CD14-positive monocyte (primary cell): ENCODE data around the gene RAB44. TPM values are rescaled to one million over a fixed set of nuclear protein-coding genes. Genes with fewer than 3 reads are reported as not detected.

Source experiments
- DNase-seq, 3 donors: peaks; one replicate each; pipeline ENCODE4 v3.0.0-alpha.2; 2011 to 2022
- H2AFZ ChIP-seq: 2 replicates; pipeline ENCODE4 v1.6.0; 2012; ENCODE audit warnings: mild to moderate bottlenecking, low read depth, low read length, inconsistent platforms; ENCODE audit not compliant: insufficient read depth, poor library complexity, severe bottlenecking
- H3K27ac ChIP-seq, 2 donors: 1 replicate in 1 of 2; 2 replicates in 1 of 2; pipeline ENCODE4 v1.5.1; 2012 to 2013; ENCODE audit warnings: low read length in 2 of 2, control low read depth in 1 of 2, inconsistent platforms in 1 of 2, low read depth in 1 of 2, mild to moderate bottlenecking in 1 of 2
- H3K27me3 ChIP-seq, 2 donors: one replicate each; pipeline versions ENCODE4 v1.6.0 to v1.6.1; 2011 to 2013; ENCODE audit warnings: low read length in 2 of 2; ENCODE audit not compliant: control insufficient read depth in 2 of 2, insufficient read depth in 2 of 2
- H3K36me3 ChIP-seq, 2 donors: replicated peaks in 1 of 2; 1 replicate in 1 of 2; 2 replicates in 1 of 2; pipeline versions ENCODE4 v1.5.1 to v1.6.1; 2012 to 2013; ENCODE audit warnings: low read length in 2 of 2, control low read depth in 1 of 2, inconsistent platforms in 1 of 2, mild to moderate bottlenecking in 1 of 2; ENCODE audit not compliant: insufficient read depth in 2 of 2, control insufficient read depth in 1 of 2
- H3K4me1 ChIP-seq, 2 donors: 1 replicate in 1 of 2; 2 replicates in 1 of 2; pipeline versions ENCODE4 v1.5.1 to v1.6.1; 2012 to 2013; ENCODE audit warnings: low read length in 2 of 2, control low read depth in 1 of 2, inconsistent platforms in 1 of 2, mild to moderate bottlenecking in 1 of 2, moderate library complexity in 1 of 2; ENCODE audit not compliant: insufficient read depth in 2 of 2, control insufficient read depth in 1 of 2
- H3K4me2 ChIP-seq: replicated peaks from 2 replicates; pipeline ENCODE3; 2012; ENCODE audit warnings: low read length, moderate library complexity, mild to moderate bottlenecking; ENCODE audit not compliant: poor library complexity, severe bottlenecking; ENCODE audit errors: extremely low read depth
- H3K4me3 ChIP-seq, 3 experiments: fragments of 200-600 bp in 1 of 3; sonication (generic) in 1 of 3; replicated peaks in 1 of 3; 1 replicate in 2 of 3; 2 replicates in 1 of 3; pipeline ENCODE4 v1.5.1; 2011 to 2013; ENCODE audit warnings: low read length in 3 of 3, mild to moderate bottlenecking in 3 of 3, control low read depth in 2 of 3, low read depth in 2 of 3, inconsistent platforms in 1 of 3, moderate library complexity in 1 of 3
- H3K79me2 ChIP-seq: 2 replicates; pipeline ENCODE4 v1.6.0; 2012; ENCODE audit warnings: mild to moderate bottlenecking, control low read depth, inconsistent platforms, low read length, moderate library complexity; ENCODE audit not compliant: insufficient read depth
- H3K9ac ChIP-seq: 2 replicates; pipeline ENCODE4 v1.6.0; 2017; ENCODE audit warnings: low read length, mild to moderate bottlenecking; ENCODE audit not compliant: insufficient read depth, poor library complexity, severe bottlenecking
- H3K9me3 ChIP-seq, 2 donors: replicated peaks in 1 of 2; 1 replicate in 1 of 2; 2 replicates in 1 of 2; pipeline versions ENCODE4 v1.5.1 to v1.6.1; 2012 to 2013; ENCODE audit warnings: low read length in 2 of 2, control low read depth in 1 of 2; ENCODE audit not compliant: control insufficient read depth in 1 of 2, insufficient read depth in 1 of 2
- H4K20me1 ChIP-seq: 2 replicates; pipeline ENCODE4 v1.6.0; 2012; ENCODE audit warnings: mild to moderate bottlenecking, low read length, control low read depth, moderate library complexity; ENCODE audit not compliant: insufficient read depth
- H3K27ac Mint-ChIP-seq, 7 donors: one replicate each; pipeline ENCODE4 v1.8.0; 2020; ENCODE audit warnings: mild to moderate bottlenecking in 7 of 7, mixed read lengths in 7 of 7, moderate library complexity in 6 of 7, inconsistent platforms in 2 of 7
- H3K27me3 Mint-ChIP-seq, 3 donors: one replicate each; pipeline ENCODE4 v1.8.0; 2021 to 2022; ENCODE audit warnings: low read depth in 3 of 3, mild to moderate bottlenecking in 3 of 3, mixed read lengths in 3 of 3, moderate library complexity in 3 of 3, inconsistent platforms in 1 of 3
- H3K36me3 Mint-ChIP-seq, 2 donors: one replicate each; pipeline ENCODE4 v1.8.0; 2020; ENCODE audit warnings: mixed read lengths in 2 of 2, inconsistent platforms in 1 of 2, mild to moderate bottlenecking in 1 of 2
- H3K4me1 Mint-ChIP-seq: one replicate; pipeline ENCODE4 v1.8.0; 2020; ENCODE audit warnings: mild to moderate bottlenecking, mixed read lengths
- H3K4me3 Mint-ChIP-seq, 2 donors: one replicate each; pipeline ENCODE4 v1.8.0; 2020; ENCODE audit warnings: mild to moderate bottlenecking in 2 of 2, mixed read lengths in 2 of 2, moderate library complexity in 1 of 2
- H3K9me3 Mint-ChIP-seq, 7 donors: one replicate each; pipeline ENCODE4 v1.8.0; 2020 to 2022; ENCODE audit warnings: mixed read lengths in 7 of 7, mild to moderate bottlenecking in 6 of 7, moderate library complexity in 6 of 7, inconsistent platforms in 2 of 7
- CTCF ChIP-seq: fragments of 200-600 bp; IDR thresholded peaks from one replicate; pipeline ENCODE4 v1.8.0; 2022; ENCODE audit warnings: antibody characterized with exemption, mild to moderate bottlenecking
- WGBS: methylation state at CpG from one replicate; pipeline ENCODE4 v1.1.5; 2013; ENCODE audit warnings: missing lambda C conversion rate; ENCODE audit not compliant: insufficient coverage; 5-methylcytosine and 5-hydroxymethylcytosine counted together
- intact Hi-C, 2 donors: fragments of 100-400 bp; cut with micrococcal nuclease; formaldehyde crosslinking; loops; one replicate each; pipeline versions ENCODE4 v1.15.0 to v1.15.1; 2023
- polyA plus RNA-seq, 3 donors: library from polyadenylated mRNA; depleted of rRNA in 1 of 3; unstranded in 2 of 3; stranded (reverse) in 1 of 3; fragments of 300-500 nt in 2 of 3; fragments of >200 nt in 1 of 3; fragmentation: Illumina TruSeq in 2 of 3; gene quantifications; 1 replicate in 2 of 3; 2 replicates in 1 of 3; pipeline ENCODE4 v1.2.3, GENCODE V29; 2012 to 2021

Gene RAB44
- polyA plus RNA-seq, 3 donors: 1.5 to 18.0 (median 1.9) TPM

- Mint-ChIP-seq H3K36me3 (peaks cover 15 to 19% of the 10 kb centered on the region in 2 donors), H3K27me3 (peaks cover 22 to 37% (median 23%) of the 10 kb centered on the region in 3 donors), H3K27ac (peak overlapping the region; percentile 84 to 96 (median 91)), H3K4me3 (peak overlapping the region; percentile 80 to 98), H3K9me3 (peaks cover 0 to 5% (median 0%) of the 10 kb centered on the region in 7 donors), H3K4me1 (peaks cover 45% of the 10 kb centered on the region)
- 2% methylated on average over 5 of the region's 10 CpGs for WGBS
- H3K36me3 ChIP-seq: no peaks in the 10 kb centered on the region
- peaks cover 51 to 55% of the 10 kb centered on the region in 2 donors for H3K4me1 ChIP-seq
- H3K27me3 ChIP-seq: peaks cover 0 to 19% of the 10 kb centered on the region in 2 donors
- H3K4me2 ChIP-seq: peak overlapping the region; percentile 84
- peaks cover 16% of the 10 kb centered on the region for H3K79me2 ChIP-seq
- peak overlapping the region in 1 of 3 experiments; percentile 90 for H3K4me3 ChIP-seq
- H4K20me1 ChIP-seq: peaks cover 39% of the 10 kb centered on the region
- peak overlapping the region; percentile 98 for H3K9ac ChIP-seq
- no peak overlapping the region for H2AFZ ChIP-seq
- H3K9me3 ChIP-seq: no peaks in the 10 kb centered on the region
- intact Hi-C loops: loop anchor here (2.0 kb wide), 2 partner anchors 55 to 63 kb away; no protein-coding TSS in a partner anchor
- TF ChIP-seq CTCF: no peak
- H3K27ac ChIP-seq: peak overlapping the region; percentile 31 to 68
- peak in 1 of 3 donors; percentile 22 for DNase-seq
Observed at GRCh38 chr6:36677753-36678487, 19.7 kb upstream of the RAB44 start.

GRCh38 chr6:36678488-36679042, 19.1 kb upstream of the RAB44 start, which contains the start of gene CDKN1A:
Gene CDKN1A (plus strand): TSS chr6:36678714. CDS start chr6:36684102, 5,388 bp downstream.
- Mint-ChIP-seq H3K9me3 (peaks cover 0 to 5% (median 0%) of the 10 kb centered on the region in 7 donors), H3K27ac (peak within 1 kb of the TSS; percentile 95 to 100 (median 97)), H3K27me3 (peaks cover 22 to 37% (median 23%) of the 10 kb centered on the region in 3 donors), H3K4me3 (peak within 1 kb of the TSS; percentile 97 to 98), H3K4me1 (peaks cover 51% of the 10 kb centered on the region), H3K36me3 (peaks cover 22 to 25% of the 10 kb centered on the region in 2 donors)
- Histone ChIP-seq H4K20me1 (peaks cover 45% of the 10 kb centered on the region), H3K9me3 (no peaks in the 10 kb centered on the region), H3K4me1 (peaks cover 57 to 61% of the 10 kb centered on the region in 2 donors), H3K36me3 (peaks cover 0 to 5% of the 10 kb centered on the region in 2 donors), H3K9ac (peak within 1 kb of the TSS; percentile 98), H3K4me3 (peak within 1 kb of the TSS; percentile 76 to 90 (median 81)), H3K79me2 (peaks cover 20% of the 10 kb centered on the region), H2AFZ (no peak within 1 kb of the TSS), H3K27me3 (peaks cover 0 to 19% of the 10 kb centered on the region in 2 donors), H3K4me2 (peak within 1 kb of the TSS; percentile 84), H3K27ac (peak within 1 kb of the TSS; percentile 71 to 93)
- intact Hi-C loops: loop anchor here (2.0 kb wide), 2 partner anchors 56 to 64 kb away; no protein-coding TSS in a partner anchor
- peak; percentile 97 to 98 (median 98) for DNase-seq
- WGBS: under 1% methylated on average over 63 of the region's 63 CpGs
- TF ChIP-seq CTCF: no peak
